ENCODE data around the gene NR2E3.

The NR2E3 gene

GRCh38 chr15:71792521-71792920 lies 17.8 kb upstream of the NR2E3 start:
- DNase-seq, result peak; percentile 52

- no peak for DNase-seq
These were observed 11.7 kb upstream of the NR2E3 start for GRCh38 chr15:71798641-71799040.

GRCh38 chr15:71800190-71800589 lies 10.2 kb upstream of the NR2E3 start:
- DNase-seq, result no peak

GRCh38 chr15:71800835-71801745 lies 9.3 kb upstream of the NR2E3 start:
- peak; percentile 72 for DNase-seq

DNA sequence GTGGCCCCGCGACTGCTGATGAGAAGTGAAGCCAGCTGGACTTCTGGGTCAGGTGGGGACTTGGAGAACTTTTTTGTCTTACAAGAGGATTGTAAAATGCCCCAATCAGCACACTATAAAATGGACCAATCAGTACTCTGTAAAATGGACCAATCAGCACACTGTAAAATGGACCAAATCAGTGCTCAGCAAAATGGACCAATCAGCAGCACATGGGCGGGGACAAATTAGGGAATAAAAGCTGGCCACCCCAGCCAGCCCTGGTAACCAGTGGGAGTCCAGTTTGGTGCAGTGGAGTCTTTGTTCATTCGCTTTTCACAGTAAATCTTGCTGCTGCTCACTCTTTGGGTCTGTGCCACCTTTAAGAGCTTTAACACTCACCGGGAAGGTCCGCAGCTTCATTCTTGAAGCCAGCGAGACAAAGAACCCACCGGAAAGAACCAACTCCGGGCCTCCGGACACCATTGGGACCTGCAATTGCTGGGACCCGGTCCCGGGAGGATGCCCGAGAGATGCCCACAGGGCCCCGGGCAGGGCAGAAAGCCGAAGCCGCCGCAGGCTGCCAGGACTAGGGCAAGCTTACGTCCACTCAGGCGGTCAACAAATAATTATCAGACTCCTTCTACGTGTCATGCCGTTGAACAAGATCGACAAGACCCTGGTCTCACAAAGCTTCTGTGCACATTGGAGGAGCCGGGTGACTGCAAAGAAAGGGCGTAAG lies 8.3 kb upstream of the NR2E3 start:
- no peak for DNase-seq

- no peak for DNase-seq
These were observed 7.6 kb upstream of the NR2E3 start for GRCh38 chr15:71802770-71803169.

- no peak for DNase-seq
These were observed 6.1 kb upstream of the NR2E3 start for GRCh38 chr15:71804226-71804625.

GRCh38 chr15:71804695-71805470 lies 5.5 kb upstream of the NR2E3 start:
- no peak for DNase-seq

DNA sequence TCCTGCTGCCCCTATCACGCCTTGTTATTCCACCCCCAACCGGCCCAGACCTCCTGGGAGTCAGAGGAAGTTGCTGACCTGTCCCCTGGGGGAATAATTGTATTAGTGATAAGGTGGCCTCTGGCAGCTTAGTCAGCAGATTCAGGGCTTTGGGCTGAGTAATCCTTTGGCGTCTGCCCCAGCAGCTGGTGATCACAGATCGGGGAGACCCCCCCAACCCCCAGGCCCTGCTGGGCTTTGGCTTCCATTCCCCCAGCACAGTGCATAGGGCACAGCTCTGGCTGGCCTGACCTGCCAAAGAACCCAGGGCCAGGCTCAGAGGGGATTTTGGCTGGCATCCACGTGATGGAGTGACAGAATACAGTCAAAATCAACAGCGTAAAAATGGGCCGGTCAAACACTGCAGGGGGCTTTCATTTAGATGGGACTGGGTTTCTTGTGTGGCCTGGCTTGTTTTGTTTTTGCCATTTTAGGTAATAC lies 3.9 kb upstream of the NR2E3 start:
- peak; percentile 61 for DNase-seq

GRCh38 chr15:71807125-71807629 lies 3.2 kb upstream of the NR2E3 start:
- peak; percentile 21 for DNase-seq

GRCh38 chr15:71807691-71808091 lies 2.7 kb upstream of the NR2E3 start:
- peak; percentile 52 for DNase-seq

DNA sequence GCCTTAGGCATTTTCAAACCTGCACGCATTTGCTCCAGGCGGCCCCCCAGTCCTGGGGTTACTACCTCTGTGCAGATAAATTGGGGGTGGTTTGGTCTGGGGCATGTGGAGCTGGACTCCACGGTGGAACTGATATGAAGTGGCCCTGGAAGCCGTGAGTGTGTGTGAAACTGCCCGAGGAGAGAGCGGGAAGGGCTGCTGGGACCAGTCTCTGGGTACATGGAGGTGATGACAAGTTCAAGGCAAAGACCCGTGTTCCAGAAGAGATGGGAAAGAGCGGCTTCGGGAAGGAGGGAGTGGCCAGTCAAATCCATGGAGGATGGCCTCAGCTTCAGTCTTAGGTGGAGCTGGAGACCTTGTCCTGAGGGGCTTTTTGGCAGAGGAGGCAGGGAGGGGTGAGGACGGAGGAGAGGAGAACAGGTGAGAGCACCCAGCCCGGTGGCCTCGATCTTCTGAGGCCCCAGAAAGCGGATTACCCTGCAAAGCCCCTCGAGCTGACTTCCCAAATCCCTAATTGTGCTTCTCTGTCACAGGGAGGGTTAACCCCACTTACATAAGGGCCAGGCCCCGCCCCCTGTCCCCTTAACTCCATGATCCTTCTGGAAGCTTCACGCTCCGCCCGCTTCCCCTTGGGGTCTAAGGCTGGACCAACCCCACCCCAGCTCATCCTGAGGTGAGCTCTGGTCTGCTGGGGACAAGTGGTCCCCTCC lies 1.9 kb upstream of the NR2E3 start:
- DNase-seq, result no peak

- DNase-seq, result no peak
These were observed 1.0 kb upstream of the NR2E3 start for GRCh38 chr15:71809346-71809745.

GRCh38 chr15:71811036-71811736 lies 832 bp downstream of the NR2E3 start:
- no peak for DNase-seq

GRCh38 chr15:71811752-71812735 lies 1.7 kb downstream of the NR2E3 start:
- no peak for DNase-seq

GRCh38 chr15:71812966-71813722 lies 2.8 kb downstream of the NR2E3 start:
- DNase-seq, result no peak

DNA sequence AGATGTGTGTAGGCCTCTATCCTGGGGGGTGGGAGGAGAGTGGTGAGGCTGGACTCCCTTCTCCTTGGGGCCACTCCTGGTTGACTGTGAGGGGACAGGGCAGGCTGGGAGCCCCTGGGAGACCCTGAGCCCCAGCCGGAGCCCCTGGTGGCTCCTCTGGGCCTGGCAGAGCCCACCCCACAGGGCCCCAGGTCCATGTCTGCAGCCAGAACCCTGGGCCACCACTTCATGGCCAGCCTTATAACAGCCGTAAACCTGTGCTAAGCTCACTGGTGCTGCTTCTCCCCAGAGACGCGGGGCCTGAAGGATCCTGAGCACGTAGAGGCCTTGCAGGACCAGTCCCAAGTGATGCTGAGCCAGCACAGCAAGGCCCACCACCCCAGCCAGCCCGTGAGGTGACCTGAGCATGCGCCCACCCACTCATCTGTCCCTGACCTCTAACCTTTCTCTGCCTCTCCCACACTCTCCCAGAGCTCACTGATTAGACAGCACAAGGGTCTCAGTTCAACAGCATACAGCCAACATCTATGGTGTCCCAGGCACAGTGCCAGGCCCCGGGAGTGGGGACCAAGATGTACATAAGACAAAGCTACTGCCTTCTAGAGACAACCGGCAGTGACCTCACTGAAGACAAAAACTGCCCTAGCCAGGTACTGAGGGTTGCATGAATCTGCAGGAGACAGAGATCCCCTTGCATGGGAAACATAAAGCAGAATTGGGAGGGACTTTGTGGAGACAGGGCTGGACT lies 3.5 kb downstream of the NR2E3 start:
- no peak for DNase-seq

DNA sequence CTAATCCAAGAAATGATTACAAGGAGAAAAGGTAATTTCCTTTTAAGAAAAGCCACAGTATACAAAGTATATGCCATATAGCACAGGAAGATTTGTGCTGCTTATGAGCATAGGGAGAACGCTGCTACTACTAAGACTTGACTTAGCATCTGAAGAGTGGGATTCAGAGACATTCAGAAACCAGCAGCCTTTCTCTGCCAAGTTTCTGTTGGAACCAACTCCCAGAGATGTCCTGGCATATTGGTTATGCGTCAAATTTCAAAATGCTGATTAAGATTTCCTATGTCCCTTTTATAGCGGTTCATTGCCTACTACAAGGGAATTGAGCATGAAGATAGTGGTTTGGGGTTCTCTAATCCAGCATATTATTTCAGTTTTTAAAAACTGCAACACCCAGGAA lies 4.9 kb downstream of the NR2E3 start:
- DNase-seq, result no peak

DNA sequence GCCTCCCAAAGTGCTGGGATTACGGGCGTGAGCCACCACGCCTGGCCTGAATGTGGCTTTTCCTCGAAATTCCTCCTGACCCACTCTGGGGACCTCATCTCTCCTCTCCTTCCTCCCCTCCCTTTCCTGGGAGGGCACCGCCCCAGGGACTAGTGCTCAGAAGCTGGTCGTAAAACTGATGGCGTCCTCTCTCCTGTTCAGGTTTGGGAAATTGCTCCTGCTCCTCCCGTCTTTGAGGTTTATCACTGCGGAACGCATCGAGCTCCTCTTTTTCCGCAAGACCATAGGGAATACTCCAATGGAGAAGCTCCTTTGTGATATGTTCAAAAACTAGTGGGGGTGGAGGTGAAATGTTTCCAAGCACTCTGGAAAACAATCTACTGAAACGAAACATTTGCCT lies 7.0 kb downstream of the NR2E3 start:
- no peak for DNase-seq

All from fibroblast of skin of right biceps (primary cell).